Stomach smooth muscle (tissue), 2 donors: ENCODE results near the gene CTAG2.

Experiments used
- H3K27ac ChIP-seq: one replicate; pipeline ENCODE4 v1.7.0; 2013; ENCODE audit warnings: mild to moderate bottlenecking, low read length, inconsistent platforms
- H3K27me3 ChIP-seq, 2 donors: one replicate each; pipeline ENCODE4 v1.7.0; 2013; ENCODE audit warnings: low read length in 2 of 2; ENCODE audit not compliant: insufficient read depth in 2 of 2, control insufficient read depth in 1 of 2
- H3K36me3 ChIP-seq, 2 donors: one replicate each; pipeline ENCODE4 v1.7.0; 2013; ENCODE audit warnings: low read length in 2 of 2; ENCODE audit not compliant: control insufficient read depth in 2 of 2, insufficient read depth in 2 of 2
- H3K4me1 ChIP-seq: one replicate; pipeline ENCODE4 v1.7.0; 2013; ENCODE audit warnings: low read length; ENCODE audit not compliant: control insufficient read depth, insufficient read depth
- H3K4me3 ChIP-seq, 2 donors: one replicate each; pipeline ENCODE4 v1.7.0; 2013; ENCODE audit warnings: low read length in 2 of 2
- H3K9ac ChIP-seq, 2 donors: one replicate each; pipeline ENCODE4 v1.7.0; 2013; ENCODE audit warnings: low read length in 2 of 2, mild to moderate bottlenecking in 1 of 2
- H3K9me3 ChIP-seq, 2 donors: one replicate each; pipeline ENCODE4 v1.7.0; 2013; ENCODE audit warnings: low read length in 2 of 2; ENCODE audit not compliant: control insufficient read depth in 2 of 2
- donor health status: healthy.
- donor health status: Pancreatic carcinoma.

The CTAG2 gene

DNA sequence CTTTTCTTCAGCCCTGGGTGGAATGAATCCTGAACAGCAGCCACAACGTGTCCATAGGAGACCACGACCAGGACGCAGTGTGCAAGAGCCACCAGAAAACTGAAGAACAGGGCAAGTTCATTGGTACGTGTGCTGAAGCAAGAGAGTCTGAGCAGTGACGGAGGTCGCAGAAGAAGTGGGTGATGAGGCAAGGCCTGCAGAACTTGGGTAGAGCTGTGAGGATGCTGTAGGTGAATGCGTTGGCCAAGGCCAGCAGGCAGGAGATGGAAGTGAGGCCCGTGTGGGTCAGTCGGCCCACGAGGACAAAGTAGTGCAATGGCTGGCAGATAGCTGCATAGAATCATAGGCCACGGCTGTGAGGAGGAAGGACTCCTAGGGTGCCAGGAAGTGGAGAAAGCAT, 5.6 kb upstream of the CTAG2 start:
- Histone ChIP-seq H3K9me3 (no peaks in the 10 kb centered on the region), H3K9ac (no peak overlapping the region), H3K27me3 (no peaks in the 10 kb centered on the region), H3K36me3 (no peaks in the 10 kb centered on the region), H3K27ac (no peak overlapping the region), H3K4me3 (no peak overlapping the region), H3K4me1 (no peaks in the 10 kb centered on the region)

DNA sequence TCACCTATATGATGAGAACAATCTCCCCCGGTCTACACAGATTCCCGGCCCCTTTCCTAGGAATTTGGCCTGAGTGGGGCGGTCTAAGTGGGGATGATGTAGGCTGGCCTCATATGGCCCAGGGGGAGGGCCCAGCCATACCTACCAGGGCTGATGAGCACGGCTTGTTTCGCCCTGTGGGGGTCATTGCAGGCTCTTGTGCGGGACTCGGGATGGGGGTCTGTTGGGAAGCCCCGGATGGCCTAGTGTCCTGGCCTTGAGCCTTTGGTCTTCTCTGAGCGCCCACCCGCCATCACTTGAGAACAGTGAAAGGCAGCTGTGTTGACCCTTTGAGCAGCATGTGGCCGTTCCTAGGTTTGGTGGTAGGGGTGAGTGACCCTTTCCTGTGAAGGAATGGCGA, 4.8 kb upstream of the CTAG2 start:
- H3K27me3 ChIP-seq = no peaks in the 10 kb centered on the region
- H3K4me1 ChIP-seq = no peaks in the 10 kb centered on the region
- no peaks in the 10 kb centered on the region for H3K9me3 ChIP-seq
- H3K4me3 ChIP-seq = no peak overlapping the region
- no peaks in the 10 kb centered on the region for H3K36me3 ChIP-seq
- no peak overlapping the region for H3K9ac ChIP-seq
- H3K27ac ChIP-seq = no peak overlapping the region

DNA sequence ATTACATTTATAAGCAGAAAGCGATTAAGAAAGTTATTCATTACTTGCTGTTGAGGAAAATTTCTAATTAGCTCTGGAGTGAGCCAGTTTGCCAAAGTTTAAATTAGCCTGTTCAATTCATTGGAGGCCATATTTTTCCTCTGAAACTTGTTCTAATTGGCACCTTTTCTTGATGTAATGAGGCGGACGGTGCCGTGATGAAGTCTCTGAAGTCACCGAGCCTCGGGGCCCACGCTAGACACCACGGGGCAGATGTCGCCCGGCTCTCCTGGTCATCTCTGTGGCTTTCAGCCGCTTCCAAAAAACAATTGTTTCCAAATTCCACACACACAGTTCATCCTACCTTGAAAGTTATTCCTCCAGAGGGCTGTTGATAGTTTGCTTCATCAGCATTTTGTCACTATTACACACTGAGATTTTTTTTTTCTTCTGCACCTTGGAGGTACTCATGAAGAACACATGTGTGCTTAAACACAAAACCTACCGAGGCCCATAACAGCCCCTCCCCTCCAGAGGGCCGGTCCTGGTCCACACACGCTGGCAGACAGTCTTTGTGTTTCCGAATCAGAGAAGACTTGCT, 3.9 kb upstream of the CTAG2 start:
- H3K9ac ChIP-seq = no peak overlapping the region
- H3K4me1 ChIP-seq = no peaks in the 10 kb centered on the region
- H3K9me3 ChIP-seq = no peaks in the 10 kb centered on the region
- H3K27me3 ChIP-seq = no peaks in the 10 kb centered on the region
- H3K36me3 ChIP-seq = no peaks in the 10 kb centered on the region
- H3K4me3 ChIP-seq = no peak overlapping the region
- H3K27ac ChIP-seq = no peak overlapping the region

DNA sequence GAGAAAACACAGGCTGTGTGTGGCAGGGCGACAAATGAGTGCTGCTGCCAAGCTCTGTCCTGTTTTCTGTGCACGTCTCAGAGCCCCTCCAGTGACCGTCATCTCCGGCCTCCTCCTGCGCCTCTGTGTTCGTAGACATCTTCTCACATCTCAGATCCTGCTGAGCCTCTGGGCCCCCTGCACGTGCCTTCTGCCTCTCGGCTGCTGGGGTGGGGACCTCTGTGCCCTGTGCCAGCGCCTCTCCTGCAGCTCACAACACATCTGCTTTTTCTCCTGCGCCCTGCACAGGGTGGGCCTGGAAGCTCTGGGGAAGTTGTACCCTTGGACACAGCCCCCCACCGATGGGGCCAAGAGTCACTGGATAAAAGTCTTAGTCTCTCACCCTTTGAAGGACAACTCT, 2.4 kb upstream of the CTAG2 start:
- no peak overlapping the region for H3K27ac ChIP-seq
- H3K27me3 ChIP-seq = no peaks in the 10 kb centered on the region
- H3K4me3 ChIP-seq = no peak overlapping the region
- no peaks in the 10 kb centered on the region for H3K4me1 ChIP-seq
- no peaks in the 10 kb centered on the region for H3K9me3 ChIP-seq
- no peaks in the 10 kb centered on the region for H3K36me3 ChIP-seq
- H3K9ac ChIP-seq = no peak overlapping the region

DNA sequence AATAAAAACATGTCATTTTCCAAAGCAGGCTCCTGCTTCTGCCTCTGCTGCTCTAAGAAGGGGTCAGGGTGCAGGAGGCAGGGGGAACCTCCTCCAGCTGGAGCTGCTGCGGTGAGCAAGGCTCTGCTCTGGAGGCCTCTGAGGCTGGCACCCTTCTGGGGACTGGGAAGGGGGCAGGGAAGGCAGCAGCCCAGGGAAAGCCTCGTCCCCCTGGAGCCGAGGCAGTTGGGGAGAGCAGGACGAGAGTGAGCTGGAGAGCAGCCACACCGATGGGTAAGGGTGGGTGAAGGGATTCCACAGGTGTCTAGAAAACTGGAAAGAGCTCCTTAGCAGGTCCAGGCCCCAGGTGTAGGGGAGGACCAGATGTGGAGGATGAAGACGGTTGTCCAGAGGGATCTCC, 2.0 kb upstream of the CTAG2 start:
- no peak overlapping the region for H3K9ac ChIP-seq
- H3K27me3 ChIP-seq = no peaks in the 10 kb centered on the region
- no peaks in the 10 kb centered on the region for H3K9me3 ChIP-seq
- H3K27ac ChIP-seq = no peak overlapping the region
- no peaks in the 10 kb centered on the region for H3K36me3 ChIP-seq
- H3K4me3 ChIP-seq = no peak overlapping the region
- H3K4me1 ChIP-seq = no peaks in the 10 kb centered on the region

DNA sequence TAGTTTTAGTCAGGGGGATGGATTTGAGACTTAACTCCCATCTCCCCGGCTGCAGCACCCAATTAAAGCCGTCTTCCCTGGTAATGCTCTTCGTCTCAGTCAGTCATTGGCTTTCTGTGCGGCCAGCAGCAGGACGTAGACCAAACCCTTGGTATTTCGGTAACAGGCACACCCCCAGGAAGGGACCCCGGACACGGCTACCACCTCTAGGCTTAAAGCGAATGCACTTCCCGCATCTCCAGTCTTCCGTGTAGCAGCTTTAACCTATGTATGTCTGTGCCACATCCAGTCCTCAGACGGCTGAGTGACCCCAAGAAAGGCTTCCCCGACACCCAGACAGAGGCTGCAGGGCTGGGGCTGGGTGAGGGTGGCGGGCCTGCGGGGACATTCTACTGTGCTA, 1.5 kb upstream of the CTAG2 start:
- Histone ChIP-seq H3K9me3 (no peaks in the 10 kb centered on the region), H3K27me3 (no peaks in the 10 kb centered on the region), H3K4me3 (no peak overlapping the region)

DNA sequence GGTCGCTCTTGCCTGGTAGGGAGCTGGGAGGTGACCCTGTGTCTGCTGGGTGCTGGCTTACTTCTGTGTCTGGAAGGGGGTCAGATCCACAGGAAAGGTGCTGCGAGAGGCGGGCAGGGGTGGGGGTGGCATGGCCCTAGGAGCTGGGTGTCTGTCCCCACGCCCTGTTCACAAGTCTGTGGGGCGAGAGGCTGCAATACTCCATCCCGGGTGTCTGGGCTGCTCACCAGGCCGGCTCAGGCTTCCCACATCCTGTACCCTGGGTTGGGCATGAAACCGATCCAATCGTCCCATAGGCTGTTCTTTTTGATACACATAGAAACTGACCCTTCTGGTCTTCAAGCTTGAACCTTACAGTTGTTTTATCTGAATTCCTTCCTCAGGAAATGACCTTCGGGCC, 993 bp upstream of the CTAG2 start:
- Histone ChIP-seq H3K27me3 (no peaks in the 10 kb centered on the region), H3K4me1 (no peaks in the 10 kb centered on the region), H3K36me3 (no peaks in the 10 kb centered on the region), H3K4me3 (no peak overlapping the region), H3K27ac (no peak overlapping the region), H3K9me3 (no peaks in the 10 kb centered on the region), H3K9ac (no peak overlapping the region)

More for the DNA sequence above, 1.5 kb upstream of the CTAG2 start:
- no peaks in the 10 kb centered on the region for H3K4me1 ChIP-seq
- no peak overlapping the region for H3K27ac ChIP-seq
- H3K9ac ChIP-seq = no peak overlapping the region
- H3K36me3 ChIP-seq = no peaks in the 10 kb centered on the region

DNA sequence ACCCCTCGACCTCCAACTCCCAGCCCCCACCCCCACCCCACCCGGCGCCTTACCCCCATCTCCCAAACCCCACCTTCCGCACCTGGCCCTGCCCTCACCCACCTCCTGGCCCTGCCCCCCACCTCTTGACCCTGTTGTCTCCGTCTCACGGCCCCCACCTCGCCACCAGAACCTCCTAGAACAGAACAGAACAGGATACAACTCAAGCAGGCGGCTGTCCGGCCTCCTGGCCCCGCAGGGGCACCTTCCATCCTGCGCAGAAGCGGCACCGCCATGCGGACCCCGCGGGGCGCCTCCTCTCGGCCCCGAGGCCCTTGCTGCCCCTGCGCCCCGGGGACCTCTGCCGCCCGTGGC, 354 bp downstream of the CTAG2 start:
- Histone ChIP-seq H3K4me3 (no peak overlapping the region), H3K4me1 (no peaks in the 10 kb centered on the region), H3K27me3 (peaks cover 0 to 2% of the 10 kb centered on the region in 2 donors), H3K9ac (no peak overlapping the region), H3K9me3 (no peaks in the 10 kb centered on the region), H3K36me3 (no peaks in the 10 kb centered on the region), H3K27ac (no peak overlapping the region)

DNA sequence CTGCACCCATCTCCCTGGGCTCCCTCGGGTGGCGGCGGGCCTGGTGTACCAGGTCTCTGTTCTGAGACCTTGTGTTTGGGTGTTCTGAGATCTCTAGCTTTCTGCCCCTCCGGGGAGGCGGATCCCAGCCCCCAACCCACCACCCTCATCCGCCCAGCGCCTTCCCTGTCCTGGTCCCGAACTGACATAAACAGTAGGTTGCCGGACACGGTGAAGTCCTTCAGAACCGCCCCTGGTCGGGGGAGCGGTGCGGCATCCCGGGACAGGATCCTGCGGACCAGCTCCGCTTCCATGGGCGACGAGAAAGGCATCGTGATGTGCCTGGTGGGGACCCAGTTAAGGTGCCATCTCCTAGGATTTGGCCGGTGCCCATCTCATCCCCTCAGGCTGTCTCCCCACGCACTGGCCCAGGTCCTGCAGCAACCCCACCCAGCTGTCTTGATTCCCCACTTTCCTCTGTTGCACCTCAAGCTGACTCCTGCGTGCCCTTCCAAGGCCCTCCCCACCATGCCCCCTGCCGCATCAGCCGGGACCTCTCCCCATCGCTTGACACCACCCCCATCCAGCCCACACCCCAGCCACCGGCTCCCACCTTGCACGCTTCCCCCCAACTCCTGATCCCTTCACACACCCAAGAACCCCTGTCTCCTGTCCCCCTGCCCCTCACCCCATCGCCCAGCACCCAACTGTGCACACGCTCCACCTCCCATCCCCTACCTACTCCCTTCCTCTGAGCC, 900 bp downstream of the CTAG2 start:
- H3K27ac ChIP-seq = no peak overlapping the region
- H3K4me1 ChIP-seq = no peaks in the 10 kb centered on the region
- H3K4me3 ChIP-seq = no peak overlapping the region
- no peaks in the 10 kb centered on the region for H3K36me3 ChIP-seq
- no peaks in the 10 kb centered on the region for H3K9me3 ChIP-seq
- peaks cover 0 to 2% of the 10 kb centered on the region in 2 donors for H3K27me3 ChIP-seq
- no peak overlapping the region for H3K9ac ChIP-seq

DNA sequence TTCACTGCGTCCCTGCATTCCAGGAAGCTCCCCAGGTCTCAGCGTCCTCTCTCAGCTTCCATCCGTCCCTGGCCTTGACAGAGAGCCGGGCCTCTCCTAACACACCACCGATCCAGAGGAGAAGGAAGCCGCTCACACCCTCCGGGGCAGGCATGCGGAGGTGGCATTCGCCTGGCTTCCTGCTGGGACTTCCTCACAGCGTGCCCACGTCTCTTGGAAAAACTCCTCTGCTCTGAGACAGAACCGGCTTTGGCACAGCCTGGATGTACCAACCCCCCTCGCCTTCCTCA, 3.2 kb downstream of the CTAG2 start:
- no peak overlapping the region for H3K27ac ChIP-seq
- no peak overlapping the region for H3K4me3 ChIP-seq
- peaks cover 0 to 2% of the 10 kb centered on the region in 2 donors for H3K27me3 ChIP-seq
- no peaks in the 10 kb centered on the region for H3K9me3 ChIP-seq
- H3K36me3 ChIP-seq = no peaks in the 10 kb centered on the region
- H3K9ac ChIP-seq = no peak overlapping the region
- H3K4me1 ChIP-seq = no peaks in the 10 kb centered on the region

DNA sequence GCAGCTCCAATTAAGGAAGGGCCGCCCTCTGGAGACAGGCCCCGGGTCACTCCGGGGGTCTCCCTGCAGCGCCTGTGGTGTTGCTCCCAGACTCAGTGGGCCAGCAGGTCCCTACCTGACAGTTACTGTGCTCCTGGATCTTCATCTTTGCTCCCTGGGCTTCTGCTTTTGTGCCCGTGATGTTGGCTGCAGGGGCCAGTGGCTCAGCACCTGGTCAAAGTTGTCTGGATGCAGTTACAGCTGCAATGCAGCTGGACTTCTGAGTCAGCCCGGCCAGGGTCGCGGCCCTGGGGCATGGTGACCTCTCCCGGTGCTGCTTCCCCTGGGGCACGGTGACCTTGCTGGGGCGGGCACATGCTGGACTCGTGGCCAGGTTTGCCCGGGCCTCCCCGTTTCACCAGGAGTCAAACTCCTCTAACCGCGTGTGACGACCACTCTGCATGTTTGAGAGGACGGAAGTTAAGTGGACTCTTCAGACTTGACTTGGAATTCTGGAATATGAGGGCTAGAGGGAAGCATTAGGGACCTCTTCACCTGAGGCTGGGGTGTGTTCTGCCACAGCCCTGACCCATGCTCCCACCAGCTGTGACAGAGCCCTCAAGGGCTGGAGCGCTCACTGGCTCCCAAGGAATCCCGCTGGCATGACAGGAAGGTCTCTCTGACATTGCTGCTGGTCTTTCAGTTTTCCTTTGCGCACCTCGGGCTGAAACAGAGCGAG, 3.7 kb downstream of the CTAG2 start:
- no peaks in the 10 kb centered on the region for H3K9me3 ChIP-seq

More for the DNA sequence above, 3.7 kb downstream of the CTAG2 start:
- peaks cover 0 to 2% of the 10 kb centered on the region in 2 donors for H3K27me3 ChIP-seq
- no peaks in the 10 kb centered on the region for H3K4me1 ChIP-seq
- no peak overlapping the region for H3K27ac ChIP-seq
- H3K36me3 ChIP-seq = no peaks in the 10 kb centered on the region
- no peak overlapping the region for H3K4me3 ChIP-seq
- no peak overlapping the region for H3K9ac ChIP-seq
